ENCODE data around the gene USP24. TPM values are rescaled to one million over a fixed set of nuclear protein-coding genes. Genes with fewer than 3 reads are reported as not detected.
A peak's percentile ranks its signal among the peaks of the same experiment; 100 is the strongest.
"Not testable (repeated sequence)": the region's sequence is repeated elsewhere in the genome, so short reads cannot be mapped to it uniquely, and the experiment has no call there.

USP24 gene
- total RNA-seq, 5 donors from 2014 or later (not counting 1 experiment from before 2014, with no cell fraction given): 58.9 to 90.7 (median 64.0) TPM

DNA sequence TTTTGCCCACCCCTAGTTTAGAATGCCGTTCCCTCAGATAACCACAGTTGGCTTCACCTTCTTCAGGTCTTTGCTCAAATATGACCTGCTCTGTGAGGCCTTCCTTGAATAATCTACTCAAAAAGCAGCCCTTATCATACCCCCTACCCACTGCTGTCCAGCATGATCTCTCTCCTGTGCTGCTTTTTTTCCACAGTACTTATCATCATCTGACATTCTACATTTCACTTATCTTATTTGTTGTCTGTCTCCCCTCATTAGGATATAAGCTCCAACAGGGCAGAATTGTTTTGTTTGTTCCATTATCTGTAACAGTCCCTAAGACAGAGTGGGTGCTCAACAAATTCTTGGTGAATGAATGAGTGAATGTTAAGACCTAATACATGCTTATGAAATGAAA lies 18.1 kb downstream of the USP24 start:
- POLR2A ChIA-PET: no interaction called here
- peaks cover 0 to 8% of the 10 kb centered on the region in 2 donors for H3K36me3 ChIP-seq (ENCODE audit: control insufficient read depth in 2 of 2, extremely low read depth in 1 of 2, insufficient read depth in 1 of 2, low read length in 1 of 2)
- Mint-ChIP-seq H3K27me3 (no peaks in the 10 kb centered on the region), H3K36me3 (peaks cover 22% of the 10 kb centered on the region), H3K4me3 (peak overlapping the region in 1 of 3 donors; percentile 10), H3K4me1 (peaks cover 85 to 90% (median 89%) of the 10 kb centered on the region in 3 donors), H3K9me3 (no peaks in the 10 kb centered on the region), H3K27ac (peak overlapping the region in 1 of 2 donors; percentile 5)
- CTCF ChIA-PET: interaction anchor here in 1 of 2 donors (0.6 kb wide), 1 partner anchor 42 kb away, joined by 3 read pairs; no protein-coding TSS in a partner anchor
- no peaks in the 10 kb centered on the region for H3K27me3 ChIP-seq (replicated peaks in 1 of 2; ENCODE audit: control insufficient read depth in 2 of 2, extremely low read depth in 1 of 2, insufficient read depth in 2 of 2, low read length in 1 of 2)
- 100% methylated on average over 1 of the region's 1 CpG for WGBS (ENCODE audit: insufficient coverage)
- no peak overlapping the region for H3K4me3 ChIP-seq (ENCODE audit: control insufficient read depth in 1 of 2, extremely low read depth in 1 of 2, low read length in 1 of 2)
- DNase-seq (no peak), ATAC-seq (replicated peaks in 1 of 4) (no peak)
- H3K27ac ChIP-seq (ENCODE audit: low read length): no peak overlapping the region
- no peaks in the 10 kb centered on the region for H3K9me3 ChIP-seq
- H3K4me1 ChIP-seq (ENCODE audit: control insufficient read depth in 1 of 2, extremely low read depth in 1 of 2, insufficient read depth in 2 of 2, low read length in 2 of 2): peaks cover 18 to 25% of the 10 kb centered on the region in 2 experiments

- Mint-ChIP-seq H3K27ac (peak overlapping the region; percentile 25 to 62), H3K27me3 (no peaks in the 10 kb centered on the region), H3K4me3 (peak overlapping the region in 1 of 3 donors; percentile 10), H3K9me3 (no peaks in the 10 kb centered on the region), H3K4me1 (peaks cover 85 to 90% (median 87%) of the 10 kb centered on the region in 3 donors), H3K36me3 (peaks cover 26% of the 10 kb centered on the region)
- WGBS (ENCODE audit: insufficient coverage): 100% methylated on average over 4 of the region's 5 CpGs
- peaks cover 16 to 21% of the 10 kb centered on the region in 2 experiments for H3K4me1 ChIP-seq (ENCODE audit: control insufficient read depth in 1 of 2, extremely low read depth in 1 of 2, insufficient read depth in 2 of 2, low read length in 2 of 2)
- no peaks in the 10 kb centered on the region for H3K27me3 ChIP-seq (replicated peaks in 1 of 2; ENCODE audit: control insufficient read depth in 2 of 2, extremely low read depth in 1 of 2, insufficient read depth in 2 of 2, low read length in 1 of 2)
- ATAC-seq (replicated peaks in 1 of 4): no peak
- peaks cover 0 to 8% of the 10 kb centered on the region in 2 donors for H3K36me3 ChIP-seq (ENCODE audit: control insufficient read depth in 2 of 2, extremely low read depth in 1 of 2, insufficient read depth in 1 of 2, low read length in 1 of 2)
- POLR2A ChIA-PET: interaction anchor here in 1 of 2 donors (1.0 kb wide), 1 partner anchor 16 kb away, joined by 3 read pairs; no protein-coding TSS in a partner anchor
- no peak for DNase-seq
- no peaks in the 10 kb centered on the region for H3K9me3 ChIP-seq
- H3K27ac ChIP-seq (ENCODE audit: low read length): no peak overlapping the region
- no peak overlapping the region for H3K4me3 ChIP-seq (ENCODE audit: control insufficient read depth in 1 of 2, extremely low read depth in 1 of 2, low read length in 1 of 2)
- CTCF ChIA-PET: no interaction called here
Measured at GRCh38 chr1:55196433-55197035, 18.6 kb downstream of the USP24 start.

DNA sequence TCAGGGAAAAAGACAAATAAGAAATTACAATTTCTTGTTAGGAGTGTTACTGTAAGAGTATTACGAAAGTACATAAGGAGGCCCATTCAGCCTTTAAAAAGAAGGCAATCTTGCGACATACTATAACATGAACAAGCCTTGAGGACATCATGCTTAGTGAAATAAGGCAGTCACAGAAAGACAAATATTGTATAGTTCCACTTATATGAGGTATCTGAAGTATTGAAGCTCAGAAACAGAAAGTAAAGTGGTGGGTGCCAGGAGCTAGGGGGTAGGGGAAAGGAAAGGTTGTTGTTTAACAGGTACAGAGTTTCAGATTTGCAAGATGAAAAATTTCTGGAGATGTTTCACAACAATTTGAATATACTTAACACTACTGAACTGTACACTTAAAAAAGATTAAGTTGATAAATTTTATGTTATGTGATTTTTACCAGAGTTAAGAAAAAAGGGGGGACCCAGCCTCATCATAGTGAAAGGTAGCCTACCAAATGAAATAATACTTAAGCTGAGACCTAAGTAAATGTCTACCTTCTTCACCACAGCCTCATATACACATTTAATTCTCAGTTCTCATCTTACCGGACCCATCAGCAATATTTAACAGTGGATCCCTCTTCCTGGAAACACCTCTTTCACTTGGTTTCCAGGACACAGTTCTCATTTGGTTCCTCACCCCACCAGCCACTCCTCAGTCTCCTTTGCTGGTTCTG lies 19.5 kb downstream of the USP24 start:
- H3K27me3 Mint-ChIP-seq: no peaks in the 10 kb centered on the region
- CTCF ChIA-PET: no interaction called here
- POLR2A ChIA-PET: interaction anchor here in 1 of 2 donors (1.0 kb wide), 1 partner anchor 17 kb away, joined by 3 read pairs; no protein-coding TSS in a partner anchor
- H3K9me3 Mint-ChIP-seq: no peaks in the 10 kb centered on the region
- peaks cover 25% of the 10 kb centered on the region for H3K36me3 Mint-ChIP-seq
- H3K4me1 Mint-ChIP-seq: peaks cover 78 to 86% (median 79%) of the 10 kb centered on the region in 3 donors
- no peak for DNase-seq
- H3K4me3 Mint-ChIP-seq: no peak overlapping the region
- ATAC-seq (replicated peaks in 1 of 4): no peak
- peaks cover 13 to 19% of the 10 kb centered on the region in 2 experiments for H3K4me1 ChIP-seq (ENCODE audit: control insufficient read depth in 1 of 2, extremely low read depth in 1 of 2, insufficient read depth in 2 of 2, low read length in 2 of 2)
- H3K27ac Mint-ChIP-seq: peak overlapping the region; percentile 45 to 62
- WGBS (ENCODE audit: insufficient coverage): 47% methylated on average over 1 of the region's 3 CpGs
- H3K36me3 ChIP-seq (ENCODE audit: control insufficient read depth in 2 of 2, extremely low read depth in 1 of 2, insufficient read depth in 1 of 2, low read length in 1 of 2): peaks cover 0 to 8% of the 10 kb centered on the region in 2 donors
- no peak overlapping the region for H3K27ac ChIP-seq (ENCODE audit: low read length)
- H3K4me3 ChIP-seq (ENCODE audit: control insufficient read depth in 1 of 2, extremely low read depth in 1 of 2, low read length in 1 of 2): no peak overlapping the region
- no peaks in the 10 kb centered on the region for H3K9me3 ChIP-seq
- H3K27me3 ChIP-seq (replicated peaks in 1 of 2; ENCODE audit: control insufficient read depth in 2 of 2, extremely low read depth in 1 of 2, insufficient read depth in 2 of 2, low read length in 1 of 2): no peaks in the 10 kb centered on the region

GRCh38 chr1:55194851-55195250 lies 20.3 kb downstream of the USP24 start:
- ATAC-seq (replicated peaks in 1 of 4): no peak

GRCh38 chr1:55192093-55192492 lies 23.1 kb downstream of the USP24 start:
- H3K4me3 Mint-ChIP-seq: no peak overlapping the region

More at GRCh38 chr1:55194851-55195250, 20.3 kb downstream of the USP24 start:
- ChIA-PET POLR2A (interaction anchor here (0.6 kb wide), 2 partner anchors 10 to 62 kb away, joined by 3 to 12 read pairs; no protein-coding TSS in a partner anchor), CTCF (interaction anchor here in 1 of 2 donors (1.1 kb wide), 1 partner anchor 30 kb away, joined by 3 read pairs; no protein-coding TSS in a partner anchor)
- Mint-ChIP-seq H3K4me1 (peaks cover 73 to 85% (median 79%) of the 10 kb centered on the region in 3 donors), H3K9me3 (no peaks in the 10 kb centered on the region), H3K27me3 (no peaks in the 10 kb centered on the region), H3K27ac (peak overlapping the region; percentile 2 to 11), H3K4me3 (no peak overlapping the region), H3K36me3 (peaks cover 24% of the 10 kb centered on the region)
- H3K4me1 ChIP-seq (ENCODE audit: control insufficient read depth in 1 of 2, extremely low read depth in 1 of 2, insufficient read depth in 2 of 2, low read length in 2 of 2): peaks cover 12 to 13% of the 10 kb centered on the region in 2 experiments
- H3K4me3 ChIP-seq (ENCODE audit: control insufficient read depth in 1 of 2, extremely low read depth in 1 of 2, low read length in 1 of 2): no peak overlapping the region
- no peaks in the 10 kb centered on the region for H3K27me3 ChIP-seq (replicated peaks in 1 of 2; ENCODE audit: control insufficient read depth in 2 of 2, extremely low read depth in 1 of 2, insufficient read depth in 2 of 2, low read length in 1 of 2)
- DNase-seq: no peak
- H3K36me3 ChIP-seq (ENCODE audit: control insufficient read depth in 2 of 2, extremely low read depth in 1 of 2, insufficient read depth in 1 of 2, low read length in 1 of 2): peaks cover 0 to 8% of the 10 kb centered on the region in 2 donors
- H3K27ac ChIP-seq (ENCODE audit: low read length): no peak overlapping the region
- H3K9me3 ChIP-seq: no peaks in the 10 kb centered on the region
- WGBS (ENCODE audit: insufficient coverage): 68% methylated on average over 3 of the region's 3 CpGs

GRCh38 chr1:55191219-55191952 lies 23.8 kb downstream of the USP24 start:
- peaks cover 18% of the 10 kb centered on the region for H3K36me3 Mint-ChIP-seq
- H3K4me3 ChIP-seq (ENCODE audit: control insufficient read depth in 1 of 2, extremely low read depth in 1 of 2, low read length in 1 of 2); H3K27ac Mint-ChIP-seq; DNase-seq; H3K27me3 ChIP-seq (replicated peaks in 1 of 2; ENCODE audit: control insufficient read depth in 2 of 2, extremely low read depth in 1 of 2, insufficient read depth in 2 of 2, low read length in 1 of 2); H3K9me3 Mint-ChIP-seq; H3K9me3 ChIP-seq; ATAC-seq (replicated peaks in 1 of 4); H3K36me3 ChIP-seq (ENCODE audit: control insufficient read depth in 2 of 2, extremely low read depth in 1 of 2, insufficient read depth in 1 of 2, low read length in 1 of 2); H3K4me1 ChIP-seq (ENCODE audit: control insufficient read depth in 1 of 2, extremely low read depth in 1 of 2, insufficient read depth in 2 of 2, low read length in 2 of 2); H3K27me3 Mint-ChIP-seq; H3K27ac ChIP-seq (ENCODE audit: low read length); POLR2A ChIA-PET; H3K4me3 Mint-ChIP-seq: not testable (repeated sequence)
- CTCF ChIA-PET: interaction anchor here in 1 of 2 donors (1.5 kb wide), 1 partner anchor 86 kb away, joined by 3 read pairs; no protein-coding TSS in a partner anchor
- 93% methylated on average over 3 of the region's 11 CpGs for WGBS (ENCODE audit: insufficient coverage)
- H3K4me1 Mint-ChIP-seq: peaks cover 69 to 77% (median 73%) of the 10 kb centered on the region in 3 donors

More at GRCh38 chr1:55192093-55192492, 23.1 kb downstream of the USP24 start:
- Histone ChIP-seq H3K27me3 (replicated peaks in 1 of 2; ENCODE audit: control insufficient read depth in 2 of 2, extremely low read depth in 1 of 2, insufficient read depth in 2 of 2, low read length in 1 of 2) (no peaks in the 10 kb centered on the region), H3K27ac (ENCODE audit: low read length) (no peak overlapping the region), H3K4me3 (ENCODE audit: control insufficient read depth in 1 of 2, extremely low read depth in 1 of 2, low read length in 1 of 2) (no peak overlapping the region), H3K36me3 (ENCODE audit: control insufficient read depth in 2 of 2, extremely low read depth in 1 of 2, insufficient read depth in 1 of 2, low read length in 1 of 2) (peaks cover 0 to 8% of the 10 kb centered on the region in 2 donors), H3K9me3 (no peaks in the 10 kb centered on the region), H3K4me1 (ENCODE audit: control insufficient read depth in 1 of 2, extremely low read depth in 1 of 2, insufficient read depth in 2 of 2, low read length in 2 of 2) (peaks cover 10 to 13% of the 10 kb centered on the region in 2 experiments)
- POLR2A ChIA-PET: no interaction called here
- peak overlapping the region in 1 of 2 donors; percentile 69 for H3K27ac Mint-ChIP-seq
- H3K27me3 Mint-ChIP-seq: no peaks in the 10 kb centered on the region
- peaks cover 16% of the 10 kb centered on the region for H3K36me3 Mint-ChIP-seq
- no peaks in the 10 kb centered on the region for H3K9me3 Mint-ChIP-seq
- H3K4me1 Mint-ChIP-seq: peaks cover 69 to 78% (median 74%) of the 10 kb centered on the region in 3 donors
- no CpG with 5 or more reads among the region's 1 CpG for WGBS (ENCODE audit: insufficient coverage)
- ATAC-seq (replicated peaks in 1 of 4): no peak
- DNase-seq: no peak
- CTCF ChIA-PET: interaction anchor here in 1 of 2 donors (0.7 to 1.5 kb wide), 2 partner anchors 85 to 1349 kb away, joined by 3 read pairs; no protein-coding TSS in a partner anchor
